Fibroblast of the aortic adventitia (primary cell): ENCODE results near the gene GNG4. TPM values are rescaled to one million over a fixed set of nuclear protein-coding genes. Genes with fewer than 3 reads are reported as not detected.
"Not testable (repeated sequence)": the region's sequence is repeated elsewhere in the genome, so short reads cannot be mapped to it uniquely, and the experiment has no call there.

ENCODE experiments used
- DNase-seq: peaks from one replicate; pipeline ENCODE4 v3.0.0-alpha.2; 2010; ENCODE audit warnings: low read depth
- H3K4me3 ChIP-seq: 2 replicates; pipeline ENCODE4 v1.5.1; 2011; ENCODE audit warnings: low read depth, mild to moderate bottlenecking, control low read depth, low read length, moderate library complexity
- CTCF ChIP-seq: IDR thresholded peaks from 2 replicates; pipeline ENCODE4 v1.5.1; 2011; ENCODE audit warnings: mild to moderate bottlenecking, low read length, control low read depth, inconsistent platforms; ENCODE audit not compliant: insufficient read depth
- total RNA-seq: library from RNA; depleted of rRNA; stranded (reverse); fragments of >200 nt; gene quantifications from 2 replicates; pipeline ENCODE4 v1.2.3, GENCODE V29; 2012; ENCODE audit warnings: low replicate concordance

GNG4 gene
- total RNA-seq, 1 donor = not detected

GRCh38 chr1:235652364-235652763 is 2.8 kb upstream of the GNG4 start:
- no peak for DNase-seq
- TF ChIP-seq CTCF = no peak
- no peak overlapping the region for H3K4me3 ChIP-seq

GRCh38 chr1:235651170-235651806 is 1.7 kb upstream of the GNG4 start:
- TF ChIP-seq CTCF = no peak
- H3K4me3 ChIP-seq = no peak overlapping the region

GRCh38 chr1:235650341-235651169 is 971 bp upstream of the GNG4 start:
- no peak for TF ChIP-seq CTCF
- peak overlapping the region; percentile 40 for H3K4me3 ChIP-seq
- peak; percentile 3 for DNase-seq

More at GRCh38 chr1:235651170-235651806, 1.7 kb upstream of the GNG4 start:
- no peak for DNase-seq

GRCh38 chr1:235648954-235649367 is 623 bp downstream of the GNG4 start:
- DNase-seq = peak; percentile 48
- no peak for TF ChIP-seq CTCF
- H3K4me3 ChIP-seq = peak overlapping the region; percentile 51

- H3K4me3 ChIP-seq = no peak overlapping the region
- TF ChIP-seq CTCF = no peak
These were observed 1.1 kb downstream of the GNG4 start for GRCh38 chr1:235648407-235648907.

GRCh38 chr1:235647537-235647936 is 2.0 kb downstream of the GNG4 start:
- DNase-seq, H3K4me3 ChIP-seq: not testable (repeated sequence)

More at GRCh38 chr1:235648407-235648907, 1.1 kb downstream of the GNG4 start:
- DNase-seq = no peak

GRCh38 chr1:235646463-235646862 is 3.1 kb downstream of the GNG4 start:
- no peak for DNase-seq
- TF ChIP-seq CTCF = no peak
- H3K4me3 ChIP-seq = no peak overlapping the region
